MM.1S (cell line): Measurements from ENCODE around the gene SLC43A3.

ENCODE experiments used
- DNase-seq: peaks from one replicate; pipeline ENCODE4 v3.0.0-alpha.2; 2015
- H2AFZ ChIP-seq: fragments of 300-600 bp; sonication (generic); 2 replicates; pipeline ENCODE4 v1.6.0; 2016; ENCODE audit warnings: antibody characterized with exemption, low read length
- H3F3A ChIP-seq: fragments of 300-600 bp; sonication (generic); 2 replicates; pipeline ENCODE4 v1.6.1; 2016; ENCODE audit warnings: mild to moderate bottlenecking, antibody characterized with exemption, low read length, moderate library complexity, mixed read lengths; ENCODE audit not compliant: insufficient read depth
- H3K27ac ChIP-seq: fragments of 300-600 bp; sonication (generic); 2 replicates; pipeline ENCODE4 v1.5.1; 2016; ENCODE audit warnings: mild to moderate bottlenecking, low read length
- H3K27me3 ChIP-seq: fragments of 300-600 bp; sonication (generic); replicated peaks from 2 replicates; pipeline ENCODE4 v1.6.0; 2016; ENCODE audit warnings: low read length; ENCODE audit not compliant: insufficient read depth
- H3K36me3 ChIP-seq: fragments of 300-600 bp; sonication (generic); replicated peaks from 2 replicates; pipeline ENCODE4 v1.6.1; 2016; ENCODE audit warnings: mild to moderate bottlenecking, low read length, mixed read lengths; ENCODE audit not compliant: insufficient read depth
- H3K4me1 ChIP-seq: fragments of 300-600 bp; sonication (generic); 2 replicates; pipeline ENCODE4 v1.6.1; 2016; ENCODE audit warnings: low read length, mixed read lengths
- H3K4me2 ChIP-seq: fragments of 300-600 bp; sonication (generic); 2 replicates; pipeline ENCODE4 v1.6.0; 2016; ENCODE audit warnings: low read depth, low read length
- H3K4me3 ChIP-seq: fragments of 300-600 bp; sonication (generic); 2 replicates; pipeline ENCODE4 v1.5.1; 2016; ENCODE audit warnings: low read length, mixed read lengths
- H3K79me2 ChIP-seq: fragments of 300-600 bp; sonication (generic); 2 replicates; pipeline ENCODE4 v1.6.1; 2016; ENCODE audit warnings: mixed run types, low read length, mixed read lengths
- H3K9ac ChIP-seq: fragments of 300-600 bp; sonication (generic); 2 replicates; pipeline ENCODE4 v1.6.1; 2016; ENCODE audit warnings: low read length, mixed read lengths
- H3K9me2 ChIP-seq: fragments of 300-600 bp; sonication (generic); replicated peaks from 2 replicates; pipeline ENCODE4 v1.6.1; 2016; ENCODE audit warnings: mild to moderate bottlenecking, low read length, mixed read lengths; ENCODE audit not compliant: insufficient read depth
- H3K9me3 ChIP-seq: fragments of 300-600 bp; sonication (generic); replicated peaks from 2 replicates; pipeline ENCODE4 v1.6.1; 2016; ENCODE audit warnings: mild to moderate bottlenecking, low read length, mixed read lengths; ENCODE audit not compliant: insufficient read depth
- H4K20me1 ChIP-seq: fragments of 300-600 bp; sonication (generic); 2 replicates; pipeline ENCODE4 v1.6.1; 2016; ENCODE audit warnings: mild to moderate bottlenecking, low read length, moderate library complexity, mixed read lengths; ENCODE audit not compliant: insufficient read depth
- EZH2 ChIP-seq: fragments of 300-600 bp; sonication (generic); optimal IDR thresholded peaks from 2 replicates; pipeline ENCODE3; 2017; ENCODE audit warnings: low read depth, mild to moderate bottlenecking, antibody characterized with exemption, low read length, mixed read lengths
- EZH2phosphoT487 ChIP-seq: fragments of 300-600 bp; sonication (generic); IDR thresholded peaks from 2 replicates; pipeline ENCODE4 v1.6.1; 2018; ENCODE audit warnings: antibody characterized with exemption, low read length
- TF ChIP-seq, protein P1 (sequence below): fragments of 300-600 bp; sonication (generic); IDR thresholded peaks from 2 replicates; pipeline ENCODE4 v1.5.1; 2016; ENCODE audit warnings: antibody characterized with exemption, low read length, mixed read lengths

The SLC43A3 gene

DNA sequence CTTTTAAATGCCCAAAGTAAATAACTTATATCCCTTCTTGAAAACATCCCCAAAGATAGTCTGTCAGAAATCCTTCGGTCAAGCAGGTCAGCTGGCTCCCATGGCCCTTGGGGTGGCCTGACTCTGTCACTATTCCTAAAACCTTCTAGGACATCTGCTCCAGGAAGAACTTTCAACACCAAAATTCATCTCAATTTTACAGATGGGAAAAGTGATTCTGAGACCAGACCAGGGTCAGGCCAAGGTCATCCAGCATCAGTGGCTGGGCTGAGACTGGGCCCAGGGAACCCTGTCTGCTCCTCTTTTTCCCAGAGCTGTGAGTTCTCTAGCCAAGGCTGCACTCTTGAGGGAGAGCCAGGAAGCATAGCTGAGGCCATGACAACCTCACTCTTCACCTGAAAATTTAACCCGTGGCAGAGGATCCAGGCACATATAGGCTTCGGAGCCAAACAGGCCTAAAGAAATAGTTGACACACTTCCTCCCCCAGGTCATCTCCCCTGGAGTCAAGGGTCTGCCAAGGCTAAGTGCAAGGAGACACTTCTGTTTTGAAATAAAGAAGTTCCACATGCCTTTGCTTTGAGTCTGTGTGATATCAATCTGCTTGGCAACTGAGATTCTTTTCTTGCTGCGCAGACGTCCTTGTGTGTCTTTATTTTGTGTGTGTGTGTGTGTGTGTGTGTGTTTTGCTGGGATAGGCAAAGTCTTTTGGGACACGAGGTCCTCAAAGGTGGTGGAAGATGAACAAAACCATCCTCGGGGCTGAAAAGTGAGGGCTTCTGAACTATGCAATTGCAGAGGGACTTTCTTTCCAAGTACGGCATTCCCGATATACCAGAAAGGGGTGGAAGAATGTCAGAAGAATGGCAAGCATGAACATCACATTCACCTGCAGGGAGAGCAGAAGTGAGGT is 19.7 kb downstream of the SLC43A3 start:
- H3K9me2 ChIP-seq = no peaks in the 10 kb centered on the region

DNA sequence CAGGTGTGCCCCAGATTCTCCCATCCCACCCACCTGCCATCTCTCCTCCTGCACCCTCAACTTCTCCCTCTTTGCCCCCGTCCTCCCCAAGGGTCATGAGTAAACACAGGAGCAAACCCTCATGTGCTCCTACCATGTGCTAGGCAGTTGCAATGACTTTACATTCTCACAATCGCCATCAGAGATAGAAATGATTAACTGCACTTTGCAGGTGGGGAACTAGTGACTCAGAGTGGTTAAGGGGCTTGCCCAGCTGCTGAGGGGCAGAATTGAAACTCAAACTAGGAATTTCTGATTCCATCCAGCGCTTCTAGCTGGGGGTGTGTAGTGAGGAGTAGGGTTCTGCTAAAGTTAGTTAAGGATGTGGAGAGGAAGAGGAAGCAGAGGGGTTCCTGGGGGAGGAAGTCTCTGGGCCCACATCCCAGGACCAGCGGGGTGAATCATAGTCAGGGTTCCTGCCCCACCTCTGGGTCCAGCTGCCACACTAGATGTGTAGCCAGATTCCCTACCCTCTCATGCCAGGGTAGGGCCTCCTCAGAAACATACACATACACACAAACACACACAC is 20.5 kb downstream of the SLC43A3 start:
- H3K27ac ChIP-seq = no peak overlapping the region
- H3K36me3 ChIP-seq = no peaks in the 10 kb centered on the region
- H3K9ac ChIP-seq = no peak overlapping the region
- no peaks in the 10 kb centered on the region for H3K79me2 ChIP-seq
- no peak for DNase-seq
- no peak overlapping the region for H3K4me3 ChIP-seq
- no peaks in the 10 kb centered on the region for H3K9me3 ChIP-seq
- H2AFZ ChIP-seq = no peak overlapping the region
- no peaks in the 10 kb centered on the region for H3K4me1 ChIP-seq
- H3K27me3 ChIP-seq = no peaks in the 10 kb centered on the region
- no peaks in the 10 kb centered on the region for H3F3A ChIP-seq
- no peak overlapping the region for H3K4me2 ChIP-seq
- no peaks in the 10 kb centered on the region for H3K9me2 ChIP-seq
- no peaks in the 10 kb centered on the region for H4K20me1 ChIP-seq
- TF ChIP-seq EZH2 (no peak), EZH2phosphoT487 (no peak)
- TF ChIP-seq, protein P1, sequence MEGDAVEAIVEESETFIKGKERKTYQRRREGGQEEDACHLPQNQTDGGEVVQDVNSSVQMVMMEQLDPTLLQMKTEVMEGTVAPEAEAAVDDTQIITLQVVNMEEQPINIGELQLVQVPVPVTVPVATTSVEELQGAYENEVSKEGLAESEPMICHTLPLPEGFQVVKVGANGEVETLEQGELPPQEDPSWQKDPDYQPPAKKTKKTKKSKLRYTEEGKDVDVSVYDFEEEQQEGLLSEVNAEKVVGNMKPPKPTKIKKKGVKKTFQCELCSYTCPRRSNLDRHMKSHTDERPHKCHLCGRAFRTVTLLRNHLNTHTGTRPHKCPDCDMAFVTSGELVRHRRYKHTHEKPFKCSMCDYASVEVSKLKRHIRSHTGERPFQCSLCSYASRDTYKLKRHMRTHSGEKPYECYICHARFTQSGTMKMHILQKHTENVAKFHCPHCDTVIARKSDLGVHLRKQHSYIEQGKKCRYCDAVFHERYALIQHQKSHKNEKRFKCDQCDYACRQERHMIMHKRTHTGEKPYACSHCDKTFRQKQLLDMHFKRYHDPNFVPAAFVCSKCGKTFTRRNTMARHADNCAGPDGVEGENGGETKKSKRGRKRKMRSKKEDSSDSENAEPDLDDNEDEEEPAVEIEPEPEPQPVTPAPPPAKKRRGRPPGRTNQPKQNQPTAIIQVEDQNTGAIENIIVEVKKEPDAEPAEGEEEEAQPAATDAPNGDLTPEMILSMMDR = no peak

More for the DNA sequence above, 19.7 kb downstream of the SLC43A3 start:
- H3K4me2 ChIP-seq = no peak overlapping the region
- no peaks in the 10 kb centered on the region for H3K79me2 ChIP-seq
- H3K27me3 ChIP-seq = no peaks in the 10 kb centered on the region
- H3F3A ChIP-seq = no peaks in the 10 kb centered on the region
- TF ChIP-seq EZH2 (no peak), EZH2phosphoT487 (no peak)
- TF ChIP-seq, protein P1 = no peak
- DNase-seq = no peak
- H3K4me1 ChIP-seq = no peaks in the 10 kb centered on the region
- no peak overlapping the region for H3K9ac ChIP-seq
- H4K20me1 ChIP-seq = no peaks in the 10 kb centered on the region
- H2AFZ ChIP-seq = no peak overlapping the region
- no peaks in the 10 kb centered on the region for H3K36me3 ChIP-seq
- H3K9me3 ChIP-seq = no peaks in the 10 kb centered on the region
- no peak overlapping the region for H3K4me3 ChIP-seq
- no peak overlapping the region for H3K27ac ChIP-seq

DNA sequence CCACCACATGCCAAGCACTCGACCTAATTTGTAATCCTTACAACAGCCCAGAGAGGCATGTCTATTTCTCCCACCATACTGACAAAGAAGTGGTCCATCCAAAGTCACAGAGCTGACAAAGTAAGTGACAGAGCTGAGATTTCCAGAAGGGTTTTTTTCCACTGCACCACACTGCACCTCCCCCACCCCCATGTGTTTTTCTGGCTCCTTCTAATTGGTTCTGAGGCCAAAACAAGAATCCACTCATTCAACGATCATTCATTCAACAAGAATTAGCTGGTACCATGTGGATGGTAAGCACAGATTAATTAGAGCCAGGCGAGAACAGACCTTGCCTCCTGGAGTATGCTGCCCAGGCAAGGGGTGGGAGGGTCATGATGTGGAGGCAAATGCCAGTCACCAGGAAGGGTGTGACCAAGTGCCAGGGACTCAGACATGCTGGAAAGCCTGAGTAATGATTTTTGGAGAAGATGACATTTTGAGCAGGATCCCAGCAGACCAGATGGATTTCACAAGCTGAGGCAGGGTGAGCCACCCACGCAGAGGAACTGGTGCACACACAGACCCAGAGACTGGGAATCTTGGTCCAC is 21.6 kb downstream of the SLC43A3 start:
- H3K9me3 ChIP-seq = no peaks in the 10 kb centered on the region
- H3K27me3 ChIP-seq = no peaks in the 10 kb centered on the region
- H3K27ac ChIP-seq = no peak overlapping the region
- DNase-seq = no peak
- H3K4me3 ChIP-seq = no peak overlapping the region
- H3K79me2 ChIP-seq = no peaks in the 10 kb centered on the region
- H3K4me2 ChIP-seq = no peak overlapping the region
- TF ChIP-seq EZH2 (no peak), EZH2phosphoT487 (no peak)
- TF ChIP-seq, protein P1 = no peak
- H3K9ac ChIP-seq = no peak overlapping the region
- H3K9me2 ChIP-seq = no peaks in the 10 kb centered on the region
- no peaks in the 10 kb centered on the region for H3K4me1 ChIP-seq
- no peaks in the 10 kb centered on the region for H4K20me1 ChIP-seq
- no peaks in the 10 kb centered on the region for H3K36me3 ChIP-seq
- no peaks in the 10 kb centered on the region for H3F3A ChIP-seq
- H2AFZ ChIP-seq = no peak overlapping the region
